GM23338 (cell line): ENCODE data around the gene CRY1. TPM values are rescaled to one million over a fixed set of nuclear protein-coding genes. Genes with fewer than 3 reads are reported as not detected.

Experiments used
- ATAC-seq: fragments of 200-7000 bp; cut with Tn5 transposase; 3 replicates; pipeline ENCODE4 v1.9.1; 2020
- DNase-seq: peaks from one replicate; pipeline ENCODE4 v3.0.0-alpha.2; 2015; ENCODE audit warnings: low spot score
- H2AFZ ChIP-seq: fragments of 200-600 bp; sonication (generic); 2 replicates; pipeline ENCODE4 v1.8.0; 2016; ENCODE audit warnings: antibody characterized with exemption, mild to moderate bottlenecking, moderate library complexity
- H3F3A ChIP-seq: fragments of 200-600 bp; sonication (generic); replicated peaks from 2 replicates; pipeline ENCODE4 v1.8.0; 2017; ENCODE audit warnings: antibody characterized with exemption, mixed run types, low read depth
- H3K27ac ChIP-seq: fragments of 200-600 bp; sonication (generic); 2 replicates; pipeline ENCODE4 v1.6.1; 2016; ENCODE audit warnings: low read depth
- H3K27me3 ChIP-seq: fragments of 200-600 bp; sonication (generic); 2 replicates; pipeline ENCODE4 v1.8.0; 2016; ENCODE audit warnings: mild to moderate bottlenecking, mixed run types, moderate library complexity; ENCODE audit not compliant: insufficient read depth
- H3K36me3 ChIP-seq: fragments of 200-600 bp; sonication (generic); 2 replicates; pipeline ENCODE4 v1.8.0; 2016; ENCODE audit warnings: mild to moderate bottlenecking; ENCODE audit not compliant: insufficient read depth
- H3K4me1 ChIP-seq: fragments of 200-600 bp; sonication (generic); 2 replicates; pipeline ENCODE4 v1.8.0; 2016; ENCODE audit warnings: mild to moderate bottlenecking, moderate library complexity; ENCODE audit not compliant: insufficient read depth
- H3K4me2 ChIP-seq: fragments of 200-600 bp; sonication (generic); 2 replicates; pipeline ENCODE4 v1.7.1; 2017; ENCODE audit warnings: mixed run types
- H3K4me3 ChIP-seq: fragments of 200-600 bp; sonication (generic); 2 replicates; pipeline ENCODE4 v1.6.1; 2016; ENCODE audit warnings: mixed run types
- H3K79me2 ChIP-seq: fragments of 200-600 bp; sonication (generic); replicated peaks from 2 replicates; pipeline ENCODE4 v1.8.0; 2017; ENCODE audit warnings: mild to moderate bottlenecking; ENCODE audit not compliant: insufficient read depth
- H3K9me2 ChIP-seq: fragments of 200-600 bp; sonication (generic); 2 replicates; pipeline ENCODE4 v1.8.0; 2017; ENCODE audit not compliant: insufficient read depth
- H4K20me1 ChIP-seq: fragments of 200-600 bp; sonication (generic); replicated peaks from 2 replicates; pipeline ENCODE4 v1.8.0; 2017; ENCODE audit warnings: mild to moderate bottlenecking; ENCODE audit not compliant: insufficient read depth
- H3K27ac Mint-ChIP-seq: 2 replicates; pipeline ENCODE4 v1.8.0; 2020; ENCODE audit warnings: inconsistent platforms, mild to moderate bottlenecking, moderate library complexity, mixed read lengths
- H3K27me3 Mint-ChIP-seq: 3 replicates; pipeline ENCODE4 v1.8.0; 2022; ENCODE audit warnings: low read depth, mild to moderate bottlenecking, moderate library complexity, mixed read lengths, inconsistent platforms; ENCODE audit not compliant: insufficient read depth, poor library complexity
- H3K36me3 Mint-ChIP-seq: 3 replicates; pipeline ENCODE4 v1.8.0; 2021; ENCODE audit warnings: low read depth, mild to moderate bottlenecking, inconsistent platforms, moderate library complexity, mixed read lengths
- H3K4me1 Mint-ChIP-seq: 3 replicates; pipeline ENCODE4 v1.8.0; 2020; ENCODE audit warnings: mild to moderate bottlenecking, inconsistent platforms, mixed read lengths
- H3K4me3 Mint-ChIP-seq: 3 replicates; pipeline ENCODE4 v1.8.0; 2021; ENCODE audit warnings: moderate library complexity, mild to moderate bottlenecking, inconsistent platforms, mixed read lengths
- H3K9me3 Mint-ChIP-seq: 3 replicates; pipeline ENCODE4 v1.8.0; 2020; ENCODE audit warnings: moderate library complexity, mild to moderate bottlenecking, inconsistent platforms, mixed read lengths
- CREB1 ChIP-seq: fragments of 250-450 bp; sonication (Bioruptor Pico); IDR thresholded peaks from 2 replicates; pipeline ENCODE4 v1.5.0; 2020; ENCODE audit warnings: low read depth, mild to moderate bottlenecking, moderate library complexity
- CTCF ChIP-seq, 2 experiments: fragments of 200-600 bp in 1 of 2; sonication (generic) in 1 of 2; conservative IDR thresholded peaks; 2 replicates each; pipeline versions ENCODE4 v1.5.1 to v1.6.1; 2016 to 2017; ENCODE audit warnings: antibody characterized with exemption in 2 of 2, low read depth in 2 of 2, mild to moderate bottlenecking in 2 of 2, moderate library complexity in 1 of 2
- ETS1 ChIP-seq: IDR thresholded peaks from 2 replicates; pipeline ENCODE4 v1.6.1; 2016; ENCODE audit warnings: antibody characterized with exemption
- EZH2 ChIP-seq: fragments of 200-600 bp; sonication (generic); IDR thresholded peaks from one replicate; pipeline ENCODE4 v1.8.0; 2017; ENCODE audit warnings: antibody characterized with exemption, mild to moderate bottlenecking, low read depth; ENCODE audit not compliant: unreplicated experiment
- EZH2phosphoT487 ChIP-seq: fragments of 200-600 bp; sonication (generic); IDR thresholded peaks from one replicate; pipeline ENCODE4 v1.8.1; 2018; ENCODE audit warnings: antibody characterized with exemption; ENCODE audit not compliant: unreplicated experiment
- JUNB ChIP-seq: IDR thresholded peaks from one replicate; pipeline ENCODE4 v1.6.1; 2016; ENCODE audit warnings: antibody characterized with exemption; ENCODE audit not compliant: unreplicated experiment
- NANOG ChIP-seq: IDR thresholded peaks from 2 replicates; pipeline ENCODE4 v1.6.1; 2016; ENCODE audit warnings: antibody characterized with exemption, borderline replicate concordance
- POLR2AphosphoS5 ChIP-seq: IDR thresholded peaks from 2 replicates; pipeline ENCODE4 v1.6.1; 2016; ENCODE audit warnings: antibody characterized with exemption, low read depth
- STAT1 ChIP-seq: IDR thresholded peaks from one replicate; pipeline ENCODE4 v1.6.1; 2016; ENCODE audit warnings: antibody characterized with exemption; ENCODE audit not compliant: unreplicated experiment
- ZNF114 ChIP-seq: fragments of 250-450 bp; sonication (Bioruptor Pico); IDR thresholded peaks from 2 replicates; pipeline ENCODE4 v1.5.0; 2020; ENCODE audit warnings: mild to moderate bottlenecking, moderate library complexity
- ZNF331 ChIP-seq: fragments of 250-450 bp; sonication (Bioruptor Pico); IDR thresholded peaks from 2 replicates; pipeline ENCODE4 v1.5.0; 2020; ENCODE audit warnings: low read depth, mild to moderate bottlenecking, moderate library complexity
- polyA plus RNA-seq: library from polyadenylated mRNA; unstranded; fragments of >200 nt; fragmentation: Nextera tagmentation; extraction: Ambion mirVana; gene quantifications from 2 replicates; pipeline ENCODE4 v1.2.1, GENCODE V29; 2016
- total RNA-seq: library from RNA; depleted of rRNA; stranded (reverse); fragments of >200 nt; shearing (Covaris generic); gene quantifications from 2 replicates; pipeline ENCODE4 v1.2.3, GENCODE V29; 2014
- TF ChIP-seq, protein P1 (sequence below): IDR thresholded peaks from one replicate; pipeline ENCODE4 v1.6.1; 2018; ENCODE audit warnings: antibody characterized with exemption; ENCODE audit not compliant: unreplicated experiment

The CRY1 gene
- total and polyA plus RNA-seq, 2 experiments from 2014 or later: 27.7 to 28.2 TPM

DNA sequence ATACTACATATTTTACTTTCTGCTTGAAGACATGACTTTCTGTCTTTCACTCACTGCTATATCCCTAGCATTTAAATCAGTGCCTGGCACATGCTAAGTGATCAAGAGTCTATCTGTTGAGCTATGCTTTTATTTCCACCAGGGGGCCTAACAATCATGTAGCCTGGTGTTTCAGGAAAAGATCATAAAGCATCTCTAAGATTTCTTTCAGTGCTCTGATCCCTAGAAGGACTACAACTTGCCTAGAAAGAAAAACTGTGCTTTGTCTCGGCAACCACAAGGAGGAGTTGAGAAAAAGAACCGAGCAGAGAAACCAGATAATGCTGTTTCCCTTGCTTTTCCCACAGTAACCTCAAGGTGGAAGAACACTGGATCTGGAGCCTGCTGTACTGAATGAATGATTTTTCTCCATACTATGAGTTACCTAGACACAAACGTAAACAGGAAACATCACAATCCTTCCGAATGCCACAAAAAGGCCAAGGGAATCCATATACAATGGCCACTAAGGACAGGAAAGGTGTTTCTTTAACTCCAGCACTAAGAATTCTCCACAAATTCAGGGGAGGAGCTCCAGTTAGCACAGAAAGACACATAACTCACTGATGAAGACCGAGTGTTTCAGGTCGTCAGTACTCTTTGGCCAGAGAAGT lies 1.2 kb downstream of the CRY1 start:
- no peak overlapping the region for H3K27ac ChIP-seq
- peak; percentile 43 for ATAC-seq

GRCh38 chr12:107091381-107091780 lies 2.0 kb downstream of the CRY1 start:
- DNase-seq (no peak), ATAC-seq (no peak)
- Mint-ChIP-seq H3K9me3 (peaks cover 12% of the 10 kb centered on the region), H3K27me3 (peaks cover 8% of the 10 kb centered on the region), H3K36me3 (peaks cover 21% of the 10 kb centered on the region), H3K4me3 (no peak overlapping the region), H3K27ac (no peak overlapping the region), H3K4me1 (peaks cover 3% of the 10 kb centered on the region; the same call in 1 of the 3 replicates)
- H3K79me2 ChIP-seq: peaks cover 50% of the 10 kb centered on the region
- no peaks in the 10 kb centered on the region for H3F3A ChIP-seq
- H3K4me1 ChIP-seq: peaks cover 8% of the 10 kb centered on the region
- H3K4me2 ChIP-seq: peak overlapping the region; percentile 80
- no peaks in the 10 kb centered on the region for H3K36me3 ChIP-seq
- peaks cover 4% of the 10 kb centered on the region; the same call in 1 of the 2 replicates for H4K20me1 ChIP-seq
- H3K27me3 ChIP-seq: no peaks in the 10 kb centered on the region
- peaks cover 4% of the 10 kb centered on the region; the same call in 1 of the 2 replicates for H3K9me2 ChIP-seq
- H3K4me3 ChIP-seq: peak overlapping the region; percentile 67
- no peak overlapping the region for H3K27ac ChIP-seq
- no peak overlapping the region for H2AFZ ChIP-seq
- TF ChIP-seq NANOG (no peak), EZH2phosphoT487 (no peak), CREB1 (no peak), JUNB (no peak), CTCF (conservative IDR thresholded peaks at IDR 0.05; ENCODE audit: low read depth in 2 of 2) (no peak), ZNF114 (CRISPR knock-in tag) (no peak), EZH2 (no peak), STAT1 (no peak), POLR2AphosphoS5 (no peak), ETS1 (no peak), ZNF331 (CRISPR knock-in tag) (no peak)
- TF ChIP-seq, protein P1, sequence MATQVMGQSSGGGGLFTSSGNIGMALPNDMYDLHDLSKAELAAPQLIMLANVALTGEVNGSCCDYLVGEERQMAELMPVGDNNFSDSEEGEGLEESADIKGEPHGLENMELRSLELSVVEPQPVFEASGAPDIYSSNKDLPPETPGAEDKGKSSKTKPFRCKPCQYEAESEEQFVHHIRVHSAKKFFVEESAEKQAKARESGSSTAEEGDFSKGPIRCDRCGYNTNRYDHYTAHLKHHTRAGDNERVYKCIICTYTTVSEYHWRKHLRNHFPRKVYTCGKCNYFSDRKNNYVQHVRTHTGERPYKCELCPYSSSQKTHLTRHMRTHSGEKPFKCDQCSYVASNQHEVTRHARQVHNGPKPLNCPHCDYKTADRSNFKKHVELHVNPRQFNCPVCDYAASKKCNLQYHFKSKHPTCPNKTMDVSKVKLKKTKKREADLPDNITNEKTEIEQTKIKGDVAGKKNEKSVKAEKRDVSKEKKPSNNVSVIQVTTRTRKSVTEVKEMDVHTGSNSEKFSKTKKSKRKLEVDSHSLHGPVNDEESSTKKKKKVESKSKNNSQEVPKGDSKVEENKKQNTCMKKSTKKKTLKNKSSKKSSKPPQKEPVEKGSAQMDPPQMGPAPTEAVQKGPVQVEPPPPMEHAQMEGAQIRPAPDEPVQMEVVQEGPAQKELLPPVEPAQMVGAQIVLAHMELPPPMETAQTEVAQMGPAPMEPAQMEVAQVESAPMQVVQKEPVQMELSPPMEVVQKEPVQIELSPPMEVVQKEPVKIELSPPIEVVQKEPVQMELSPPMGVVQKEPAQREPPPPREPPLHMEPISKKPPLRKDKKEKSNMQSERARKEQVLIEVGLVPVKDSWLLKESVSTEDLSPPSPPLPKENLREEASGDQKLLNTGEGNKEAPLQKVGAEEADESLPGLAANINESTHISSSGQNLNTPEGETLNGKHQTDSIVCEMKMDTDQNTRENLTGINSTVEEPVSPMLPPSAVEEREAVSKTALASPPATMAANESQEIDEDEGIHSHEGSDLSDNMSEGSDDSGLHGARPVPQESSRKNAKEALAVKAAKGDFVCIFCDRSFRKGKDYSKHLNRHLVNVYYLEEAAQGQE: no peak

More for the DNA sequence above, 1.2 kb downstream of the CRY1 start:
- Histone ChIP-seq H3K79me2 (peaks cover 43% of the 10 kb centered on the region), H4K20me1 (0 out of 2 replicates have a peak, but pooled peaks cover 4% of the 10 kb centered on the region), H2AFZ (peak overlapping the region; percentile 99), H3K27me3 (no peaks in the 10 kb centered on the region), H3F3A (no peaks in the 10 kb centered on the region), H3K4me1 (peaks cover 8% of the 10 kb centered on the region), H3K36me3 (no peaks in the 10 kb centered on the region), H3K9me2 (peaks cover 4% of the 10 kb centered on the region; the same call in 1 of the 2 replicates), H3K4me2 (peak overlapping the region; percentile 80), H3K4me3 (peak overlapping the region; percentile 67)
- H3K36me3 Mint-ChIP-seq: peaks cover 19% of the 10 kb centered on the region
- DNase-seq: peak; percentile 91
- peaks cover 7% of the 10 kb centered on the region for H3K27me3 Mint-ChIP-seq
- no peak overlapping the region for H3K4me3 Mint-ChIP-seq
- peak; percentile 66 to 83 for TF ChIP-seq CTCF (conservative IDR thresholded peaks at IDR 0.05; ENCODE audit: low read depth in 2 of 2)
- no peak for TF ChIP-seq CREB1
- H3K9me3 Mint-ChIP-seq: peaks cover 20% of the 10 kb centered on the region
- H3K4me1 Mint-ChIP-seq: peaks cover 3% of the 10 kb centered on the region; the same call in 1 of the 3 replicates
- no peak overlapping the region for H3K27ac Mint-ChIP-seq
